HepG2 (cell line): ENCODE results near the gene ATOH7. TPM values are rescaled to one million over a fixed set of nuclear protein-coding genes. Genes with fewer than 3 reads are reported as not detected.
A peak's percentile ranks its signal among the peaks of the same experiment; 100 is the strongest.

Experiments
- DPF2 ChIP-seq: sonication (generic); formaldehyde crosslinking; IDR thresholded peaks from 2 replicates; pipeline ENCODE4 v1.4.0; 2020; ENCODE audit warnings: mild to moderate bottlenecking, low read depth, missing genetic modification reagents, borderline replicate concordance
- ETV5 ChIP-seq: IDR thresholded peaks from 2 replicates; pipeline ENCODE4 v1.6.1; 2018; ENCODE audit warnings: missing biosample characterization, missing genetic modification reagents, inconsistent platforms, borderline replicate concordance
- EZH2 ChIP-seq: conservative IDR thresholded peaks from 2 replicates; pipeline ENCODE4 v1.6.1; 2012; ENCODE audit warnings: mild to moderate bottlenecking, low read depth, low read length, moderate library complexity
- FOXM1 ChIP-seq: sonication (generic); formaldehyde crosslinking; IDR thresholded peaks from 2 replicates; pipeline ENCODE4 v1.5.0; 2020; ENCODE audit warnings: missing genetic modification reagents
- HES4 ChIP-seq: sonication (generic); formaldehyde crosslinking; IDR thresholded peaks from 2 replicates; pipeline ENCODE4 v1.9.0; 2021; ENCODE audit warnings: mild to moderate bottlenecking, missing genetic modification reagents, borderline replicate concordance
- KLF12 ChIP-seq: sonication (generic); formaldehyde crosslinking; IDR thresholded peaks from 2 replicates; pipeline ENCODE4 v1.4.0; 2020; ENCODE audit warnings: missing genetic modification reagents, borderline replicate concordance
- MAZ ChIP-seq, 2 experiments: sonication (generic) in 1 of 2; formaldehyde crosslinking in 1 of 2; IDR thresholded peaks; 2 replicates each; pipeline versions ENCODE4 v1.5.0 to v1.6.1; 2012 to 2020; ENCODE audit warnings: low read depth in 2 of 2, mild to moderate bottlenecking in 2 of 2, borderline replicate concordance in 1 of 2, improper control_type of control experiment in 1 of 2, low read length in 1 of 2, missing genetic modification reagents in 1 of 2, moderate library complexity in 1 of 2
- PHF20 ChIP-seq: sonication (generic); formaldehyde crosslinking; IDR thresholded peaks from 2 replicates; pipeline ENCODE4 v1.5.0; 2020; ENCODE audit warnings: mild to moderate bottlenecking, missing genetic modification reagents
- POLR2G ChIP-seq: fragments of 200-400 bp; formaldehyde crosslinking; IDR thresholded peaks from 2 replicates; pipeline ENCODE4 v1.6.1; 2018; ENCODE audit warnings: mild to moderate bottlenecking, low read depth, low read length, moderate library complexity
- SRSF1 ChIP-seq: fragments of 200-400 bp; formaldehyde crosslinking; optimal IDR thresholded peaks from 2 replicates; pipeline ENCODE3; 2017; ENCODE audit warnings: mild to moderate bottlenecking, low read depth, low read length, moderate library complexity
- TBL1XR1 ChIP-seq: fragments of 150-350 bp; IDR thresholded peaks from 2 replicates; pipeline ENCODE4 v1.6.1; 2014; ENCODE audit warnings: borderline replicate concordance, low read length; ENCODE audit not compliant: partially characterized antibody
- THAP11 ChIP-seq: IDR thresholded peaks from 2 replicates; pipeline ENCODE4 v1.6.1; 2016; ENCODE audit warnings: missing biosample characterization, missing genetic modification reagents
- ZBTB7B ChIP-seq: sonication (generic); formaldehyde crosslinking; IDR thresholded peaks from 2 replicates; pipeline ENCODE4 v1.4.0; 2020; ENCODE audit warnings: missing genetic modification reagents
- ZNF263 ChIP-seq: sonication (generic); formaldehyde crosslinking; IDR thresholded peaks from 2 replicates; pipeline ENCODE4 v1.4.0; 2020; ENCODE audit warnings: missing genetic modification reagents
- ZNF296 ChIP-seq: sonication (generic); formaldehyde crosslinking; conservative IDR thresholded peaks from 2 replicates; pipeline ENCODE4 v1.5.0; 2020; ENCODE audit warnings: mild to moderate bottlenecking, missing genetic modification reagents
- ZNF329 ChIP-seq: sonication (generic); formaldehyde crosslinking; IDR thresholded peaks from 2 replicates; pipeline ENCODE4 v1.9.0; 2021; ENCODE audit warnings: low read depth, mild to moderate bottlenecking, missing genetic modification reagents
- ZNF547 ChIP-seq: sonication (generic); formaldehyde crosslinking; IDR thresholded peaks from 2 replicates; pipeline ENCODE4 v1.5.1; 2020; ENCODE audit warnings: mild to moderate bottlenecking, missing genetic modification reagents
- ZSCAN31 ChIP-seq: sonication (generic); formaldehyde crosslinking; IDR thresholded peaks from 2 replicates; pipeline ENCODE4 v1.5.0; 2020; ENCODE audit warnings: low read depth, mild to moderate bottlenecking, missing genetic modification reagents
- ZSCAN9 ChIP-seq: IDR thresholded peaks from 2 replicates; pipeline ENCODE4 v1.6.1; 2016; ENCODE audit warnings: borderline replicate concordance
- polyA plus RNA-seq, 8 experiments: library from polyadenylated mRNA; depleted of rRNA in 3 of 8; stranded (reverse) in 7 of 8; unstranded in 1 of 8; fragments of >200 nt; fragmentation: Illumina TruSeq in 4 of 8; extraction: Trizol in 4 of 8; gene quantifications; 2 replicates each; pipeline versions ENCODE4 v1.2.1 to v1.2.3, GENCODE V29; 2011 to 2016; ENCODE audit warnings: low read depth in 4 of 8, missing spikeins in 1 of 8, mixed read lengths in 1 of 8; ENCODE audit not compliant: insufficient read depth in 1 of 8
- total RNA-seq, 5 experiments: library from RNA; depleted of rRNA; stranded (reverse); fragments of >200 nt; fragmentation: Illumina TruSeq; extraction: Trizol; gene quantifications; 2 replicates each; pipeline ENCODE4 v1.2.3, GENCODE V29; 2016; ENCODE audit warnings: low read depth in 1 of 5
- TF ChIP-seq, protein P1 (sequence below): sonication (generic); formaldehyde crosslinking; IDR thresholded peaks from 2 replicates; pipeline ENCODE4 v1.4.0; 2020; ENCODE audit warnings: mild to moderate bottlenecking, low read depth, missing genetic modification reagents
- TF ChIP-seq, protein P2 (sequence below): sonication (generic); formaldehyde crosslinking; IDR thresholded peaks from 2 replicates; pipeline ENCODE4 v1.4.0; 2020; ENCODE audit warnings: missing genetic modification reagents
- TF ChIP-seq, protein P3 (sequence below): IDR thresholded peaks from 2 replicates; pipeline ENCODE4 v1.6.1; 2016; ENCODE audit warnings: low read depth, borderline replicate concordance
- TF ChIP-seq, protein P4 (sequence below): sonication (generic); formaldehyde crosslinking; IDR thresholded peaks from 2 replicates; pipeline ENCODE4 v1.5.0; 2020; ENCODE audit warnings: mild to moderate bottlenecking, missing genetic modification reagents

Gene ATOH7
- total and polyA plus RNA-seq, 2 of the 13 experiments (the other 11 are each of a cell fraction or from before 2014, with no cell fraction given) = 0.07 to 0.11 TPM

GRCh38 chr10:68231106-68231816, 652 bp downstream of the ATOH7 start (continued):
- TF ChIP-seq TBL1XR1 (no peak), ZBTB7B (CRISPR knock-in tag) (peak; percentile 42; the same call in 1 of the 2 replicates), ZNF547 (peak; percentile 30; the same call in 1 of the 2 replicates), ZNF263 (CRISPR knock-in tag) (peak; percentile 55; the same call in 1 of the 2 replicates), ZSCAN9 (CRISPR knock-in tag) (no peak), MAZ (IDR thresholded peaks at IDR 0.05; ENCODE audit: borderline replicate concordance, low read depth, low read length) (no peak), MAZ (CRISPR knock-in tag; IDR thresholded peaks at IDR 0.05; ENCODE audit: low read depth) (peak; percentile 68), FOXM1 (peak; percentile 46; the same call in 1 of the 2 replicates), THAP11 (no peak; the same call in 1 of the 2 replicates), ZNF296 (CRISPR knock-in tag) (peak; percentile 81; the same call in 1 of the 2 replicates), ZSCAN31 (CRISPR knock-in tag) (peak; percentile 52; the same call in 1 of the 2 replicates), ZNF329 (CRISPR knock-in tag) (peak; percentile 55; the same call in 1 of the 2 replicates), SRSF1 (no peak), POLR2G (0 out of 2 replicates have a peak, but pooled peaks have one; percentile 30), ETV5 (CRISPR knock-in tag) (no peak), HES4 (CRISPR knock-in tag) (peak; percentile 92), KLF12 (peak; percentile 71; the same call in 1 of the 2 replicates), PHF20 (peak; percentile 55), EZH2 (0 out of 2 replicates have a peak, but pooled peaks have one; percentile 5), DPF2 (CRISPR knock-in tag) (no peak)
- TF ChIP-seq, protein P1, sequence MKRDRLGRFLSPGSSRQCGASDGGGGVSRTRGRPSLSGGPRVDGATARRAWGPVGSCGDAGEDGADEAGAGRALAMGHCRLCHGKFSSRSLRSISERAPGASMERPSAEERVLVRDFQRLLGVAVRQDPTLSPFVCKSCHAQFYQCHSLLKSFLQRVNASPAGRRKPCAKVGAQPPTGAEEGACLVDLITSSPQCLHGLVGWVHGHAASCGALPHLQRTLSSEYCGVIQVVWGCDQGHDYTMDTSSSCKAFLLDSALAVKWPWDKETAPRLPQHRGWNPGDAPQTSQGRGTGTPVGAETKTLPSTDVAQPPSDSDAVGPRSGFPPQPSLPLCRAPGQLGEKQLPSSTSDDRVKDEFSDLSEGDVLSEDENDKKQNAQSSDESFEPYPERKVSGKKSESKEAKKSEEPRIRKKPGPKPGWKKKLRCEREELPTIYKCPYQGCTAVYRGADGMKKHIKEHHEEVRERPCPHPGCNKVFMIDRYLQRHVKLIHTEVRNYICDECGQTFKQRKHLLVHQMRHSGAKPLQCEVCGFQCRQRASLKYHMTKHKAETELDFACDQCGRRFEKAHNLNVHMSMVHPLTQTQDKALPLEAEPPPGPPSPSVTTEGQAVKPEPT = no peak
- TF ChIP-seq, protein P2, sequence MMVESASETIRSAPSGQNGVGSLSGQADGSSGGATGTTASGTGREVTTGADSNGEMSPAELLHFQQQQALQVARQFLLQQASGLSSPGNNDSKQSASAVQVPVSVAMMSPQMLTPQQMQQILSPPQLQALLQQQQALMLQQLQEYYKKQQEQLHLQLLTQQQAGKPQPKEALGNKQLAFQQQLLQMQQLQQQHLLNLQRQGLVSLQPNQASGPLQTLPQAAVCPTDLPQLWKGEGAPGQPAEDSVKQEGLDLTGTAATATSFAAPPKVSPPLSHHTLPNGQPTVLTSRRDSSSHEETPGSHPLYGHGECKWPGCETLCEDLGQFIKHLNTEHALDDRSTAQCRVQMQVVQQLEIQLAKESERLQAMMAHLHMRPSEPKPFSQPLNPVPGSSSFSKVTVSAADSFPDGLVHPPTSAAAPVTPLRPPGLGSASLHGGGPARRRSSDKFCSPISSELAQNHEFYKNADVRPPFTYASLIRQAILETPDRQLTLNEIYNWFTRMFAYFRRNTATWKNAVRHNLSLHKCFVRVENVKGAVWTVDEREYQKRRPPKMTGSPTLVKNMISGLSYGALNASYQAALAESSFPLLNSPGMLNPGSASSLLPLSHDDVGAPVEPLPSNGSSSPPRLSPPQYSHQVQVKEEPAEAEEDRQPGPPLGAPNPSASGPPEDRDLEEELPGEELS (CRISPR knock-in tag) = no peak
- TF ChIP-seq, protein P3, sequence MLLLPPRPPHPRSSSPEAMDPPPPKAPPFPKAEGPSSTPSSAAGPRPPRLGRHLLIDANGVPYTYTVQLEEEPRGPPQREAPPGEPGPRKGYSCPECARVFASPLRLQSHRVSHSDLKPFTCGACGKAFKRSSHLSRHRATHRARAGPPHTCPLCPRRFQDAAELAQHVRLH = peak; percentile 54; the same call in 1 of the 2 replicates
- TF ChIP-seq, protein P4, sequence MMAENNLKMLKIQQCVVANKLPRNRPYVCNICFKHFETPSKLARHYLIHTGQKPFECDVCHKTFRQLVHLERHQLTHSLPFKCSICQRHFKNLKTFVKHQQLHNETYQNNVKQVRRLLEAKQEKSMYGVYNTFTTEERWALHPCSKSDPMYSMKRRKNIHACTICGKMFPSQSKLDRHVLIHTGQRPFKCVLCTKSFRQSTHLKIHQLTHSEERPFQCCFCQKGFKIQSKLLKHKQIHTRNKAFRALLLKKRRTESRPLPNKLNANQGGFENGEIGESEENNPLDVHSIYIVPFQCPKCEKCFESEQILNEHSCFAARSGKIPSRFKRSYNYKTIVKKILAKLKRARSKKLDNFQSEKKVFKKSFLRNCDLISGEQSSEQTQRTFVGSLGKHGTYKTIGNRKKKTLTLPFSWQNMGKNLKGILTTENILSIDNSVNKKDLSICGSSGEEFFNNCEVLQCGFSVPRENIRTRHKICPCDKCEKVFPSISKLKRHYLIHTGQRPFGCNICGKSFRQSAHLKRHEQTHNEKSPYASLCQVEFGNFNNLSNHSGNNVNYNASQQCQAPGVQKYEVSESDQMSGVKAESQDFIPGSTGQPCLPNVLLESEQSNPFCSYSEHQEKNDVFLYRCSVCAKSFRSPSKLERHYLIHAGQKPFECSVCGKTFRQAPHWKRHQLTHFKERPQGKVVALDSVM (CRISPR knock-in tag) = 0 out of 2 replicates have a peak, but pooled peaks have one; percentile 38
